Inflammatory macrophage (primary cell): Measurements from ENCODE around the gene ZNF689.

Experiments
- DNase-seq, 2 donors: peaks; one replicate each; pipeline ENCODE4 v3.0.0-alpha.2; 2020 to 2022

The ZNF689 gene

GRCh38 chr16:30636599-30636998, 26.4 kb upstream of the ZNF689 start:
- DNase-seq: no peak

DNA sequence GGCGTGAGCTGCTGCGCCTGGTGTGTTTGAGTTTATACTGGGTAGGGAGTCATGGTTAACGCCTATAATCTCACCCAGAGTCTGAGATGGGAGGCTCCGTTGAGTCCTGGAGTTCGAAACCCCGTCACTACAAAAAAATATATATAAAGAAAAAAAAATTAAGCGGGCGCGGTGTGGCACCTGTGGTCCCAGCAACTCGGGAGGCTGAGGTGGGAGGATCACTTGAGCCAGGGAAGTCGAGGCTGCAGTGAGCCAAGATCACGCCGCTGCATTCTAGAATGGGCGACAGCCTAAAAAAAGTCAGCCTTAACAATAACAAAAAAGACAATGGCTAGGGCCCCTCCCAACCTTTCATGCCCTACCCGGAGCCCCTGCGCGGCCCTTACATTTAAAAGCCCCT, 23.3 kb upstream of the ZNF689 start:
- no peak for DNase-seq

GRCh38 chr16:30632454-30632853, 22.3 kb upstream of the ZNF689 start:
- DNase-seq: peak in 1 of 2 donors; percentile 20

DNA sequence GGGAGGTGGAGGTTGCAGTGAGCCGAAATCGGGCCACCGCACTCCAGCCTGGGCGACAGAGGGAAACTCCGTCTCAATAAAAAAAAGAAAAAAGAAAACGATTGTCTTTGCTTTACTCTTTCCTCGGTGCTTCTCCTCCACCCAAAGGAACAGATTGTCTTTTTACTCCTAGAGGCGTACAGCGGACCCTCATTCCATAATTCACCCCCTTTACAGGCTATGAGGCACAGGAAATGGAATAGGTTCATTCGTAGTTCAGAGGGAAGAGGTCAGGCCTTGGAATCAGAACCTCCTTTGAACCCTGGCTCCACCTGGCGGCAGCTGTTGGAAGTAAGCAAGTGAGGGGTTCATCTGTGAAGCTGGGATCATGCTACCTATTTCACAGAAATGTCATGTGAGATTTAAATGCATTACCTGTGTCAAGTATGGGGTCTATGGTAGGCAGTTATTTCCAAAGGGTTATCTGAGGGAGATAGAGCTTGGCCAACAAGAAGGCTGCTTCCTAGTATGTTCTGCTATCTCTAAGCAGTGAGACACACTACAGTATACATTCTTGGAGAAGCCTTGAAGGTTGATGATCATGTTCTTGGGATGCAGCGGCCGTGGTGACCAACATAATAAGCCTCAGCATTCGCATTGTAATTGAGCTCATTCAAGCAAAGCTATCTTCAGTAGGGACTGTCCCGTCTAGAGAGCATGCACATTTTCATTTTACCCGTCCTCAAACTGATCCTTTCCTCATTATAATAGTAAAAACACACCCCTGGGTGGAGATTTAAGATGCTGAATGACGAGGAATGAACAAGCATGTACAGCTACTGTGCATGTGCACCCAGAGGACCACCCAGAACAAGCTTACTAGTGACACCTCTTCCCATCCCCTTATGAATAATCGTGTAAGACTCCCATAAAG, 18.7 kb upstream of the ZNF689 start:
- DNase-seq: peak; percentile 81 to 84

DNA sequence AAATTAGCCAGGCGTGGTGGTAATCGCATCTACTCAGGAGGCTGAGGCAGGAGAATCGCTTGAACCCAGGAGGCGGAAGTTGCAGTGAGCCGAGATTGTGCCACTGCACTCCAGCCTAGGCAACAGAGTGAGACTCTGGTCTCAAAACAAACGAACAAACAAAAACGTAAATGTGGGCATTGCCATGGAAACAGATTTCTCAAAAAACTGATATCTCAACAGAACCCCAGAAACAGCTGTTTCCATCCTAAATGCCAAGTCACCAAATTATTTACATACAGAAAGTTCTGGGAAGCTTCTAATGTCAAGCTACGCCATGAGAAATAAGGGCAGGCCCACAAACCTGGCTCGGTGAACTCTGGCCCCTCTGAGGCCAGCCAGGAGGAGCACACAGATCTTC, 16.0 kb upstream of the ZNF689 start:
- DNase-seq: no peak

GRCh38 chr16:30623536-30624283, 13.5 kb upstream of the ZNF689 start:
- DNase-seq: peak; percentile 7 to 65

DNA sequence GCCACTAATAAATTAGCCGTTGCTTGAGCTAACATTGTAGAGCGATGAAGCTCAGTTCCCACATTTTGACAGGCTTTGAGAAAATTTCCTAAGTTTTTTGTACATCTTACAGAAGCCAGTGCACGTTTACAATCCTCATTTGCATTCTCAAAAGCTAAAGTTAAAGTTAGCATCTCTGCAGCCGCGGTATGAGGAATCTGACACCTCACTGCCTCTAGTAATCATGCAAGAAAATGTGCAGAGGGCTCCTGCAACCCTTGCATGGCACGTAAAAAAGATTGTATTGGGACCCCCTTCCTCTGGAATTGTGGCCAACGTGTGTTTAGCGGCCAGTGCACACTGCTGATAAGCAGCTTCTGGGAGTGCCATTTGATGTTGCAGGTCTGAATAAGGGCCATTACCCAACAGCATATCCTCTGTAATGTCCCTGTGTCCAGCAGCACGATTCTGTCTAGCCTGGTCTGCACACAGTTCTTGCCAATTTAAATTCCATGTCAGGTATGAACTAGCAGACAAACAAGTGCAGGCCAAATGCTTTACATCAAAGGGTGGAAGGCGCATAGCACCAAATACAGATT, 12.4 kb upstream of the ZNF689 start:
- no peak for DNase-seq

DNA sequence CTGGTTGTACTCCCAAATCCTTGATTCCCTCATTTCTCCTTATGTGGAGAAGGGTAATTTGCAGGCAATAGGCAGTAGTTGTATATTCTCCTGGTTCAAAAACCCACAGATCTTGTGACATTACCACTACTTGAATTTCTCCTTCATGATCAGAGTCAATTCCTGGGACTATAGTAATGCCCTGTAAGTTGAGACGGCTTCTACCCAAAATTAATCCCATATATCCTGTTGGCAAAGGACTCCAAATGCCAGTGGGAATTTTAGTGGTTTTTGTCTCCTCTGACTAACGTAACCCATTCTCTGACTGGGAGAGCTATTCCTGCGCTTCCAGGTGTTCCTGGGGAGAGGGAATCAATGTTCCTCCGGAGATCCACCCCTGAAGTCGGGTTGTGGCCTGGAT, 11.6 kb upstream of the ZNF689 start:
- no peak for DNase-seq

DNA sequence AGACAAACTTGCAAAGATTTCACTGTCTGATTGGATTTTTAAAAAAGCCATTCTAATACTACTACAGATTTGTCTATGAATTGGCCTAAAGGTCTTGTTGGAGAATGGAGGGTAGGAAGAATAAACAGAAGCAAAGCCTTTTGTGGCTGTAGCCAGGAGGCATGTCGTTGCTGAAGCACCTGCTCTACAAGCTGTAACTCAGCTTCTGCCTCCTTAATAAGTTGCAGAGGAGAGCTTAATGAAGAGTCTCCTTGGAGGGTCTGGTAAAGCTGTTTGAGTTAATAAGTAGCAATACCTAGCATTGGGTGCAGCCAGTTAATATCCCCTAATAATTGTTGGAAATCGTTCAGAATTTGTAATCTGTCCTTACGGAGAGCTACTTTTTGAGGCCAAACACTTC, 10.0 kb upstream of the ZNF689 start:
- DNase-seq: no peak

GRCh38 chr16:30619638-30620037, 9.4 kb upstream of the ZNF689 start:
- no peak for DNase-seq

- DNase-seq: peak; percentile 5 to 51
Observed at GRCh38 chr16:30619202-30619601, 9.0 kb upstream of the ZNF689 start.

DNA sequence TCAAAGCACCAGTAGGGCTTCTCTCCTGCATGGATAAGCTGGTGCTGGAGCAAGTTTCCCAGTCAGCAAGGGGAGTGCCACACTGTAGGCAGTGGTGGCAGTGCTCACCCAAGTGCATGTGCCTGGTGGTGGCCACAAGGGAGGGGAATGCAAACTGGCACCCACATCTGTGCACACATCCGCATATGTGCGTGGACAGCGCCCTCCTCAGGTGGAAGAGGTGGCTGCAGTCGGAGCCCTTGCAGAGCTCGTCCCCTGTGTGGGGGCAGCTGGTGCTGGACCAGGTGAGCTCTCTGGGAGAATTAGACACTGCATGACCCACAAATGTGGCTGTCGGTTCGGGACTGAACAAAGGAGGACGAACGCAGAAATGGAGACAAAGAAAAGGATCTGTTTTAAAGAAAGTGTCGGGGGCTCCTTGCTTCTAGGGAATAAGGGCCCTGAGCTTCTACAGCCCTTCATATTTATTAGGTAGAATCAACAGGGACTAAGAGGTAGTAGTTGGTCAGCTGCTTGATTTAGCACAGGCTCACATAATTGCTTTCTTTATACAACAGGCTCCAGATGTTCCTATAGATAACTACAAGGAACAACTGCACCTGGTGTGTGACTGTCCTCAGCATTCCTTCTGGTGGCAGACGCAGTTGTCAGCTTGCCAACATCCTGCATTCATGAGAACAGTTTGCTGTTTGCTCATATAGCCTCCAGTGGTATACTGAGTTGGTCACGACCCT, 5.3 kb upstream of the ZNF689 start:
- DNase-seq: peak; percentile 81 to 83

- DNase-seq: no peak
Observed at GRCh38 chr16:30609002-30609925, 925 bp downstream of the ZNF689 start.

DNA sequence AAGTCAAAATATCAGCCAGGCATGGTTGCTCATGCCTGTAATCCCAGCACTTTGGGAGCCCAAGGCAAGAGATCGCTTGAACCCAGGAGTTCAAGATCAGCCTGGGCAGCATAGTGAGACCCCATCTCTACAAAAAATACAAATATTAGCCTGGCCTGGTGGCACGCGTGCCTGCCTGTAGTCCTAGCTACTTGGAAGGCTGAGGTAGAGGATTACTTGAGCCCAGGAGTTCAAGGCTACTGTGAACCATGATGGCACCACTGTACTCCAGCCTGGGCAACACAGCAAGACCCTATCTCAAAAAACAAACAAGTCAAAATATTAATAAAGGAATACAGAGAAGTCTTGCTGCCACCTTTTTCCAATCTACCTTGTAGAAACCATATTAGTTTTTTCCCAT, 4.2 kb downstream of the ZNF689 start:
- no peak for DNase-seq

GRCh38 chr16:30605158-30605557, 5.0 kb downstream of the ZNF689 start:
- DNase-seq: peak; percentile 56 to 69

DNA sequence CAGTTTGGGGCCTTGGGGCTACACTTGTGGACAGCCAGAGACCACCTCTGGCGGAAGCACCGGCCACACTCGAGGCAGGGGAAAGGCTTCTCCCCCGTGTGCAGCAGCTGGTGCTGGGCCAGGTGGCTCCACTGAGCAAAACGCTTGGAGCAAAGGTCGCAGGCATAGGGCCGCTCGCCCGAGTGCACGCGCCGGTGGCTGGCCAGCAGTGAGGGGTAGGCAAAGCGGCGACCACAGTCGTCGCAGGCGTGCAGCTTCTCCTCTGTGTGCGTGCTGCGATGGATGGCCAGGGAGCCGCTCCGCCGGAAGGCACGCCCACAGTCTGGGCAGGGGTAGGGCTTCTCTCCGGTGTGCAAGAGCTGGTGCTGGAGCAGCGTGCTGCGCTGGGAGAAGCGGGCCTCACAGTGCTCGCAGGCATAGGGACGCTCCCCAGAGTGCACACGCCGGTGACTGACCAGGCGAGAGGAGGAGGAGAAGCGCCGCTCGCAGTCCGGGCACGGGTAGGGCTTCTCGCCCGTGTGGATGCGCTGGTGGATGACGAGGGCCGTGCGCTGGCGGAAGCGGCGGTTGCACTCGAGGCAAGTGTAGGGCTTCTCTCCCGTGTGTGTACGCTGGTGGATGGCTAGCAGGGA, 5.8 kb downstream of the ZNF689 start:
- no peak for DNase-seq

DNA sequence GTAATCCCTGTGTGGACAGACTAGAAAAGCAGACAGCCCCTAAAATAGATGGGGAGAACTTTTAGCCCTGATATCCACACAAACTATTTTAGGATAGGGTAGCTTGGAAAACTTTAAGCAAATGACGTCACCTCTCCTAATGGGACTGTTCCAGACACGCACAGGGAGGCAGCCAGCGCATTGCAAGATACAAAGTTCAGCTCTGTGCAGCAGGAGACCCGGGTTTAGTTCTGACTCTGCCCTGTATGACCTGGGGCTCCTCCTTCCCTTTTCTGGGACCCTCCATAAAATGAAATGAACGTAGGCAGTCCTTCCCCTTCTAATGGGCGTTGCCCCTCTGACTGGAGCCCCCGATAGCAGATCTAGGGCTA, 6.3 kb downstream of the ZNF689 start:
- no peak for DNase-seq

DNA sequence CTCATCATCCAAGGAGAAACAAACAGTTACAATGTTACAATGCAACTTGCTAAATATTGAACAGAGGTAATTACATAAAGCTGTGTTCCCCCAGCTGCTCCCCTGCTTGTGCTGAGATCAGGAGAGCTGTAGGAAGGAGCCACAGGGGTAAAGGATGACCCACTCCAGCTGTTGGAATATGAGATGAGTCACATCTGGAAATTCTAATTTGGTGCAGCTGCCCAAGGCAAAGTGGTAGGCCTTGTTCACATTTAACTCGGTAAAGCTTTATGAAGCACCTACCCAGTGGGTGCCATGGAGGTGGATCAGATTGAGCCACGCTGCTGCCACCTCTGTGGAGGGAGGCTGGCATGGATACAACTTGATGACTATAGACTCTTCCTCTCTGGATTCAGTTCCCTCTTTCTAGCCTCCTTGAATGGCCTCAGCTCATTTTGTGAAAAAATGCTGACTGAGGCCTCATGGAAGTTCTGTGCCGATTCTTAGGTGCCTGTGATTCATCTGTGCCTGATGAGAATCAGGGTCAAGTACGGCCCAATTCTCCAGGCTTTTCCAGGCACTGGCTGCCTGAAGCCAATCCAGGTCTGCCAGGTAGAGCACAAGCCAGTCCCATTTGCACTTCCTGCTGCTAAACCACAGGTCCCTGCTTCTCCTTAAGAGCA, 7.4 kb downstream of the ZNF689 start:
- peak; percentile 49 to 54 for DNase-seq

DNA sequence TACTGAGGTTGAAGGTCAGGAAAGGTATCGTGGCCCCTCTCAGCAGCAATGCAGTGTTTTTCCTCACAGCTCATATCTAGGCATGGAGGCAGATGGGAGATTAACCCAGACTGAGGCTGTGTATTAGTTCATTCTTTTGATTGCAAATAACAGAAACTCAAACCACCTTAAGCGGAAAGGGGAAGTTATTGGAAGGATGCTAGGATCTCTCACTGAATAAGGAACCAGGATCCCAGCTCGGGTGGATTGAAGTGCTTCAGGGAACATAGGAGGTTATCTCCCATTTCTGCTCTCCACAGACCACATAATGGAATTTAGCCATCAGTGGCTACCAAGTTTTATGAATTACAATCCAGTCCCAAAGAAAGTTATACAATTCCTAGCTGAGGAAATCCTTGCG, 8.2 kb downstream of the ZNF689 start:
- DNase-seq: peak; percentile 53 to 62

DNA sequence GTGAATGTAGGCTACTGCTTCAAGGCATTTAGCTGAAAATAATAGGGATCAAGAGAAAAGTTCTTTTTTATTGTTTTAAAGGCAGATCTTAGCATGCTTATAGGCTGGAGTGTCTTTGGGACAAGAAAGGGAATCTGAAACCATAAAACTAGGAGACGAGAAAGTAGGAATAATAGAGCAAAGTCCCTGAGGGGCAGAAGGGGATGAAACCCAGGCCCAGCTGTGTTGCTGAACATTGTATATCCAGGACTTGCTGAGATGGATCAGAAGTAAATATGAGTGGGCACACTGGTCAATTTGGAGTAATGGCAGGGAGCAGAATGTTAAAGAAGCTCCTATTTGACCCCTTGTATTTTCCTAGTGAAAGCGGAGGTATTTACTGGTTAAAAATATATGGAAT, 9.3 kb downstream of the ZNF689 start:
- no peak for DNase-seq

DNA sequence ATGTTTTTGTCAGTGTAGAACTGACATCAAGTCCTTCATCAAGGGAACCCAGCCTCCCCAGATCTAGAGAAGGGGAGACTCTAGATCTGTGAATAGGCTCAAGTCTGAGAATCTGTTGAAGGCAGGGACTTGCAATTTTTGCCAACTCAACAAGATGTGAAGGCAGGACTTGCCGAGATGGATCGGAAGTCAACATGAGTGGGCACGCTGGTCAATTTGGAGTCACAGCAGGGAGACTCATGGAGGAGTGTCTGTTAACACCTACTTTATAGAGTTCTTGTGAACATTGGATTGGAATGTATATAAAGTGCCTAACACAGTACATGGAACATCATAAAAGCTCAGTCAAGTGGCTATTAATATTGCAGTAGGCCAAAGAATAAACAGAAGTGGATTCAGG, 10.0 kb downstream of the ZNF689 start:
- DNase-seq: no peak
